Immature natural killer cell (primary cell): ENCODE data around the gene HES3. TPM values are rescaled to one million over a fixed set of nuclear protein-coding genes. Genes with fewer than 3 reads are reported as not detected.
A peak's percentile ranks its signal among the peaks of the same experiment; 100 is the strongest.

Experiments
- DNase-seq, 3 donors: peaks; one replicate each; pipeline ENCODE4 v3.0.0; 2022; ENCODE audit warnings: mixed read lengths in 1 of 3
- H3K27ac Mint-ChIP-seq, 6 donors: one replicate each; pipeline ENCODE4 v1.8.0; 2020; ENCODE audit warnings: mixed read lengths in 6 of 6, mild to moderate bottlenecking in 5 of 6, inconsistent platforms in 4 of 6, moderate library complexity in 3 of 6
- H3K27me3 Mint-ChIP-seq, 3 donors: one replicate each; pipeline ENCODE4 v1.8.0; 2020 to 2021; ENCODE audit warnings: low read depth in 3 of 3, mild to moderate bottlenecking in 3 of 3, mixed read lengths in 3 of 3, moderate library complexity in 3 of 3, inconsistent platforms in 1 of 3
- H3K36me3 Mint-ChIP-seq, 3 donors: one replicate each; pipeline ENCODE4 v1.8.0; 2020; ENCODE audit warnings: mixed read lengths in 3 of 3, inconsistent platforms in 2 of 3, mild to moderate bottlenecking in 2 of 3
- H3K4me1 Mint-ChIP-seq, 2 donors: one replicate each; pipeline ENCODE4 v1.8.0; 2020; ENCODE audit warnings: inconsistent platforms in 2 of 2, mild to moderate bottlenecking in 2 of 2, mixed read lengths in 2 of 2, moderate library complexity in 1 of 2
- H3K4me3 Mint-ChIP-seq, 5 donors: one replicate each; pipeline ENCODE4 v1.8.0; 2020; ENCODE audit warnings: mild to moderate bottlenecking in 5 of 5, mixed read lengths in 5 of 5, inconsistent platforms in 3 of 5, moderate library complexity in 3 of 5
- H3K9me3 Mint-ChIP-seq, 6 donors: one replicate each; pipeline ENCODE4 v1.8.0; 2020; ENCODE audit warnings: mild to moderate bottlenecking in 6 of 6, mixed read lengths in 6 of 6, inconsistent platforms in 4 of 6, moderate library complexity in 3 of 6
- polyA plus RNA-seq, 3 donors: library from polyadenylated mRNA; unstranded; fragments of 300-500 nt; fragmentation: Illumina TruSeq; gene quantifications; one replicate each; pipeline ENCODE4 v1.2.3, GENCODE V29; 2021

HES3 gene
- polyA plus RNA-seq: not detected

- Mint-ChIP-seq H3K27me3 (peaks cover 13 to 38% (median 34%) of the 10 kb centered on the region in 3 donors), H3K4me3 (no peak within 1 kb of the TSS), H3K9me3 (no peaks in the 10 kb centered on the region), H3K36me3 (no peaks in the 10 kb centered on the region), H3K4me1 (peaks cover 5 to 11% of the 10 kb centered on the region in 2 donors), H3K27ac (no peak within 1 kb of the TSS)
- DNase-seq: no peak
Measured at GRCh38 chr1:6243993-6244392, at the start of gene HES3. Gene HES3 (plus strand): TSS chr1:6244179. CDS start chr1:6244366, 187 bp downstream.

- H3K4me1 Mint-ChIP-seq: peaks cover 47 to 54% of the 10 kb centered on the region in 2 donors
- peak overlapping the region; percentile 67 to 96 (median 86) for H3K27ac Mint-ChIP-seq
- peaks cover 6 to 19% (median 11%) of the 10 kb centered on the region in 3 donors for H3K36me3 Mint-ChIP-seq
- peak overlapping the region; percentile 87 to 99 (median 97) for H3K4me3 Mint-ChIP-seq
- H3K9me3 Mint-ChIP-seq: no peaks in the 10 kb centered on the region
- peaks cover 2 to 8% (median 4%) of the 10 kb centered on the region in 3 donors for H3K27me3 Mint-ChIP-seq
- DNase-seq: no peak
Measured at GRCh38 chr1:6197746-6198427, 46.1 kb upstream of the HES3 start.

DNA sequence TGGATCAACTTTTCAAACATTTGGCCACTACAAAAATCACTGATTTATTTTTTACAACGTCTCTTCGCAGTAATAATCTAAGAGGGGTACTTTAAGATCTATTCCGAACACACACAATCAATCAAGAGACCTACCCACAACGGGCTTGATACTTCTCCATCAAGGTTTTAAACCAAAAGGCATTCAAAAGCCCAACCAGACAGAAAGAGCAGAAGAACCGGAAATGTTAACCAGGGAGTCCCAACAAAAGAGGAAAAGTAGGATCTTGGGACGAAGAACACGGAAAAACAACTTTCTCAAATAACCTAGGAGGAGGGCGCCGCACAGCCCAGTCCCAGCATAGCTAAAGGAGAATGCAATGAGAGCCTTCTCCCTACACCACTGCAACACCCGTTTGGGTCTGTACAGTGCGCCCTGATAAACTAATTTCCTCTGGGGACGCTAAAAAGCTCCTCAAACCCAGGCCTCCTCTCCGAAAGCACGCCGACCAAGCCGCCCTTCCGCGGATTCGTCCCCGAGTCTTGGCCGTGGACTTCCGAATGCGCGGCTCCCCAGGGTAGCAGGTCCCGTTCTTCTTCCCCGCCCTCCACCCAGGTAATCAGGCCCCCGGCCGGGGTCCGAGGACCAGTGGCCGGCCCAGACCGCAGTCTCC, 45.2 kb upstream of the HES3 start:
- H3K4me1 Mint-ChIP-seq: peaks cover 45 to 51% of the 10 kb centered on the region in 2 donors
- peaks cover 2 to 8% (median 4%) of the 10 kb centered on the region in 3 donors for H3K27me3 Mint-ChIP-seq
- DNase-seq: no peak
- H3K36me3 Mint-ChIP-seq: peaks cover 4 to 16% (median 9%) of the 10 kb centered on the region in 3 donors
- H3K9me3 Mint-ChIP-seq: no peaks in the 10 kb centered on the region
- H3K27ac Mint-ChIP-seq: peak overlapping the region; percentile 67 to 96 (median 86)
- peak overlapping the region; percentile 87 to 99 (median 97) for H3K4me3 Mint-ChIP-seq

GRCh38 chr1:6199298-6200187, 44.4 kb upstream of the HES3 start, which contains the start of gene RPL22:
Gene RPL22 (minus strand): TSS chr1:6199595. CDS start chr1:6199573, 22 bp downstream.
- Mint-ChIP-seq H3K4me1 (peaks cover 45 to 51% of the 10 kb centered on the region in 2 donors), H3K4me3 (peak within 1 kb of the TSS; percentile 87 to 99 (median 97)), H3K36me3 (peaks cover 4 to 12% (median 9%) of the 10 kb centered on the region in 3 donors), H3K27me3 (peaks cover 4 to 8% (median 5%) of the 10 kb centered on the region in 3 donors), H3K27ac (peak within 1 kb of the TSS; percentile 89 to 97 (median 95)), H3K9me3 (no peaks in the 10 kb centered on the region)
- DNase-seq: peak; percentile 93 to 94 (median 94)

GRCh38 chr1:6200188-6200809, 43.7 kb upstream of the HES3 start:
- Mint-ChIP-seq H3K4me3 (peak overlapping the region; percentile 87 to 99 (median 97)), H3K36me3 (peaks cover 4 to 12% (median 9%) of the 10 kb centered on the region in 3 donors), H3K9me3 (no peaks in the 10 kb centered on the region), H3K27me3 (peaks cover 6 to 11% (median 8%) of the 10 kb centered on the region in 3 donors), H3K27ac (peak overlapping the region; percentile 89 to 97 (median 95)), H3K4me1 (peaks cover 47 to 51% of the 10 kb centered on the region in 2 donors)
- no peak for DNase-seq

DNA sequence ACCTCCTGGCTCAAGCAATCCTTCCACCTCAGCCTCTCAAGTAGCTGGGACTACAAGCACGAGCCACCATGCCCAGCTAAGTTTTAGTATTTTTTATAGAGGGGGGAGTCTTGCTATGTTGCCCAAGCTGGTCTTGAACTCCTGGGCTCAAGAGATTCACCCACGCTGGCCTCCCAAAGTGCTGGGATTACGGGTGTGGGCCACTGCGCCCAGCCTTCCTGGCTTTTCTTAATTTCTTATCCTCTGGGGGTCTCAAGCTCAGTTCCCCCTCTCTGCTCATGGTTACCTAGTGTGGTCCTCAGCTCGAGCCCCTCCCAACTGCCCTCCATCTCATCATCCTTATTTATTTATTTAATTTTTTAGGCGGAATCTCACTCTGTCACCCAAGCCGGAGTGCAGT, 41.7 kb upstream of the HES3 start:
- no peaks in the 10 kb centered on the region for H3K9me3 Mint-ChIP-seq
- peaks cover 36 to 41% of the 10 kb centered on the region in 2 donors for H3K4me1 Mint-ChIP-seq
- peak overlapping the region in 2 of 5 donors; percentile 25 to 26 for H3K4me3 Mint-ChIP-seq
- peaks cover 0 to 3% (median 0%) of the 10 kb centered on the region in 3 donors for H3K36me3 Mint-ChIP-seq
- peak overlapping the region in 1 of 6 donors; percentile 52 for H3K27ac Mint-ChIP-seq
- DNase-seq: no peak
- peaks cover 6 to 13% (median 9%) of the 10 kb centered on the region in 3 donors for H3K27me3 Mint-ChIP-seq

DNA sequence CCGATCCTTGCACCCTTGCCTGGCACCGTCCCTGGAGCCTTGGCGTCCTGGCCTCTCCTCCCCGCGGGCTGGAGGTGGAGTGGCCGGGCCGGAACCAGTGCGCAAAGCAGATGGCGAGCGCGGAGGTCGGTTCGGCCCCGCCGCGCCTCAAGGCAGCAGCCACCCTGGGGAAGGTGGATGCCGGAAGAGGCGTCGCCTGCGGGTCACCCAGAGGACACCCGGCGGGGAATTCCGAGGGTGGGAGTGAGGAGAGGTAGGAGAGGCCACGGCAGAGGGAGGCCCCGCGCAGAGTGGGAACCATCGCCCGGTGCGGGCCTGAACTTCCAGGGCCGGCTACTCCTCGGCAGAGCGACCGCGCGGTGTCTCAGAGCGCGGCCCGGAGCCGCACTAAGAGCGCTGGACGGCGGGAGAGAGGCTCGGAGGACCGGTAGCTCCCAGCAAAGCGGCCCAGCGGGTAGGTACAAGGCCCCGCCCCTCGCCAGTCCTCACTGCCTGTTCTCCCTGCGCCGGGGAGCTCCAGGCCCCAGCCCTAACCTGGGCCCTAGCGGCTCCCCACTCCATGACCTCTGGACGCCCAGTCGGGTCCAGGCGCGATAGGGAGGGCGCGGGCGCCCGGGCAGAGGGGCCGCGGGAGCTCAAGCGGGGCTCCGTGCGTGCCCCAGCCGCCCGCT, 38.0 kb upstream of the HES3 start, which contains the start of gene RNF207:
TSS of gene RNF207 (plus strand) at position 271 of the 671 bp plus-strand sequence. CDS start 417 bp downstream, outside the sequence.
- DNase-seq: peak in 2 of 3 donors; percentile 15 to 20
- H3K4me3 Mint-ChIP-seq: peak within 1 kb of the TSS in 4 of 5 donors; percentile 56 to 80 (median 58)
- no peaks in the 10 kb centered on the region for H3K36me3 Mint-ChIP-seq
- peaks cover 0 to 2% (median 0%) of the 10 kb centered on the region in 6 donors for H3K9me3 Mint-ChIP-seq
- no peak within 1 kb of the TSS for H3K27ac Mint-ChIP-seq
- H3K27me3 Mint-ChIP-seq: peaks cover 6 to 10% (median 9%) of the 10 kb centered on the region in 3 donors
- peaks cover 3 to 11% of the 10 kb centered on the region in 2 donors for H3K4me1 Mint-ChIP-seq

- Mint-ChIP-seq H3K27ac (no peak overlapping the region), H3K36me3 (no peaks in the 10 kb centered on the region), H3K4me3 (peak overlapping the region in 3 of 5 donors; percentile 20 to 56 (median 21)), H3K9me3 (peaks cover 0 to 2% (median 0%) of the 10 kb centered on the region in 6 donors), H3K4me1 (peaks cover 0 to 8% of the 10 kb centered on the region in 2 donors), H3K27me3 (peaks cover 6 to 9% (median 8%) of the 10 kb centered on the region in 3 donors)
- DNase-seq: no peak
Measured at GRCh38 chr1:6206520-6206855, 37.5 kb upstream of the HES3 start.

DNA sequence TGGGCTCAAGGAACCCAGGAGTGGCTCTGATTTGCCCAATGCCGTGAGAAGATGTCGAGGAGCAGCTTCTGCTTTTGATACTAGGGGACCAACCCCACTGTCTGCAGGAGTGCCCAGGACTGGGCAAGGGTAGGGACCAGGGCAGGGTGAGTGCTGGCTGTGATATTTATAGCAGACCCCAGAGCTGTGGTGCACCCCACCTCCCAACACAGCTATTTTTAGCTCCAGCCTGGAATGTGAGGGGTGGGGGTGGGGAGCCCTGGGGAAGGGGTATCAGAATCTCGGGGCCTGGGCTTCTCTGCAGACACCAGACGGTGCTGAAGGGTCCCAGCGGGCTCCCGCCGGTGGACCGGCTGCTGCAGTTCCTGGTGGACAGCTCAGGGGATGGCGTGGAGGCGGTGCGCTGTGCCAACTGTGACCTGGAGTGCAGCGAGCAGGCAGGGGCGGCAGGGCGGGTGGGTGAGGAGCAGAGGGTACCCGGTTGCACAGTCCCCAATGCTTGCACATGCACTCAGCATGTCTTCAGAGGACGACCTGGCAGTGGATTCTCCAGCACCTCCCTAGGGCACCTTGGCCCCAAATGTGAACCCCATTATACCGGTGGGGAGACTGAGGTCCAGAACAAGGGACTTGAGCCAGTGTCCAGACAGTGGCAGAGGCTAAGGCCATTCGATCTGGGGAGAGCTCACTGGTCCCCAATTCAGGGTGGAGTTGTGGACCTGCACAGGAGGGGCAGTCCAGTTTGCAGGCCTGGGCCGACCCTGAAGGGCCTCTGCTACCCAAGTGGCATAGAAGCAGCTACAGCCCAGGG, 36.7 kb upstream of the HES3 start:
- peaks cover 4 to 9% (median 8%) of the 10 kb centered on the region in 3 donors for H3K27me3 Mint-ChIP-seq
- no peak overlapping the region for H3K27ac Mint-ChIP-seq
- no peaks in the 10 kb centered on the region for H3K36me3 Mint-ChIP-seq
- DNase-seq: no peak
- H3K4me1 Mint-ChIP-seq: peaks cover 0 to 8% of the 10 kb centered on the region in 2 donors
- H3K9me3 Mint-ChIP-seq: peaks cover 0 to 2% (median 0%) of the 10 kb centered on the region in 6 donors
- H3K4me3 Mint-ChIP-seq: peak overlapping the region in 3 of 5 donors; percentile 27 to 55 (median 54)

DNA sequence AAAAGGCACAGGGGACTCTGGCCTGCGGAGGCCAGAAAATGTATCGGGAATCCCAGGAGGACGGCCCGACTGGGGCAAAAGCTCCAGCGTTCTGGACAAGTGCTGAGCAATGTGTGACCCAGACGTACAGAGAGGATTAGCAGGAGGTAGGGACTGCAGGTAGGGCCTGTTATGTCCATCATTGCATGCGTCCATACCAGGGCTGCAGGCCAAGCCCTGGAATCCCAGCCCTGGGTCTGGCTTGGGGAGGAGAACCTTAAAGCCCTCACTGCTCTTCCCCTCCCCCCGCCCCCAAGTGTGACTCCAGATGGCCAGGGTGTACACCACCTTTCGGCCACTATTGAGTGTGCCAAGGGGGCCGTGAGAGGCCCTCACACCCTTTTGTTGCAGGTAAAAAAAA, 36.1 kb upstream of the HES3 start:
- peaks cover 0 to 2% (median 0%) of the 10 kb centered on the region in 6 donors for H3K9me3 Mint-ChIP-seq
- peaks cover 4 to 13% (median 8%) of the 10 kb centered on the region in 3 donors for H3K27me3 Mint-ChIP-seq
- peak overlapping the region in 2 of 5 donors; percentile 27 to 54 for H3K4me3 Mint-ChIP-seq
- no peak overlapping the region for H3K27ac Mint-ChIP-seq
- no peaks in the 10 kb centered on the region for H3K36me3 Mint-ChIP-seq
- peaks cover 0 to 8% of the 10 kb centered on the region in 2 donors for H3K4me1 Mint-ChIP-seq
- no peak for DNase-seq

- peaks cover 0 to 8% of the 10 kb centered on the region in 2 donors for H3K4me1 Mint-ChIP-seq
- H3K9me3 Mint-ChIP-seq: peaks cover 0 to 2% (median 0%) of the 10 kb centered on the region in 6 donors
- no peaks in the 10 kb centered on the region for H3K36me3 Mint-ChIP-seq
- H3K27me3 Mint-ChIP-seq: peaks cover 4 to 13% (median 8%) of the 10 kb centered on the region in 3 donors
- DNase-seq: peak in 2 of 3 donors; percentile 10 to 14
- H3K4me3 Mint-ChIP-seq: peak overlapping the region in 3 of 5 donors; percentile 38 to 47 (median 39)
- H3K27ac Mint-ChIP-seq: no peak overlapping the region
Measured at GRCh38 chr1:6208723-6209660, 35.0 kb upstream of the HES3 start.
